ENCODE data around the gene LENG8. TPM values are rescaled to one million over a fixed set of nuclear protein-coding genes. Genes with fewer than 3 reads are reported as not detected.

The LENG8 gene
- total and polyA plus RNA-seq, 2 of the 4 experiments (the other 2 are of a cell fraction) = 21.1 to 93.9 TPM

GRCh38 chr19:54464044-54464629 is 15.1 kb downstream of the LENG8 start (continued):
- TF ChIP-seq RCOR1 (IDR thresholded peaks at IDR 0.05; ENCODE audit: insufficient replicate concordance, low read length) (no peak), RFX5 (IDR thresholded peaks at IDR 0.05; ENCODE audit: low read depth, low read length) (no peak)

GRCh38 chr19:54464630-54465425 is 15.8 kb downstream of the LENG8 start:
- Histone ChIP-seq H3K4me2 (ENCODE audit: low read depth, low read length) (peak overlapping the region; percentile 84), H2AK9ac (replicated peaks; ENCODE audit: low read depth, low read length, poor library complexity) (peak overlapping the region; percentile 90), H3K9ac (ENCODE audit: low read depth, low read length) (no peak overlapping the region), H3K4me1 (ENCODE audit: control insufficient read depth, insufficient read depth, low read length) (peaks cover 18% of the 10 kb centered on the region), H3K56ac (ENCODE audit: extremely low read depth, insufficient read depth, low read length) (no peak overlapping the region), H3K4ac (ENCODE audit: low read depth, low read length) (peak overlapping the region; percentile 50), H3K9me3 (ENCODE audit: control insufficient read depth, insufficient read depth, low read length) (no peaks in the 10 kb centered on the region), H3K14ac (replicated peaks; ENCODE audit: low read depth, low read length) (no peak overlapping the region; the same call in 1 of the 2 replicates), H4K5ac (ENCODE audit: low read depth, low read length) (no peak overlapping the region), H4K8ac (ENCODE audit: low read depth in 2 of 2, low read length in 2 of 2) (peak overlapping the region; percentile 56 to 64; a peak in 1 of 4 replicates), H3K36me3 (ENCODE audit: control insufficient read depth, insufficient read depth, low read length) (peaks cover 24% of the 10 kb centered on the region), H2AK5ac (ENCODE audit: low read depth, low read length) (0 out of 2 replicates have a peak overlapping the region, but pooled peaks have one; percentile 43), H3K23ac (ENCODE audit: low read depth, low read length) (no peak overlapping the region), H3K27me3 (ENCODE audit: control insufficient read depth, insufficient read depth, low read length) (no peaks in the 10 kb centered on the region), H3K79me1 (ENCODE audit: low read depth in 1 of 2, low read length in 2 of 2) (peaks cover 11 to 28% of the 10 kb centered on the region in 2 experiments; a peak in 3 of 4 replicates), H4K20me1 (ENCODE audit: insufficient read depth, low read length) (peaks cover 26% of the 10 kb centered on the region), H3K9me1 (ENCODE audit: insufficient read depth, low read length) (no peaks in the 10 kb centered on the region), H2BK5ac (ENCODE audit: low read depth, low read length, poor library complexity, severe bottlenecking) (peak overlapping the region; percentile 37), H3K27ac (ENCODE audit: insufficient read depth, low read length) (peak overlapping the region; percentile 18), H2BK120ac (ENCODE audit: low read depth, low read length) (no peak overlapping the region), H2BK15ac (ENCODE audit: low read depth, low read length) (no peak overlapping the region), H4K91ac (ENCODE audit: insufficient read depth, low read depth, low read length) (0 out of 2 replicates have a peak overlapping the region, but pooled peaks have one; percentile 43), H2AFZ (replicated peaks; ENCODE audit: low read length, poor library complexity) (peak overlapping the region; percentile 88), H3K4me3 (ENCODE audit: insufficient read depth, low read depth, low read length) (peak overlapping the region; percentile 48), H2BK20ac (ENCODE audit: low read depth, low read length) (no peak overlapping the region), H3K18ac (ENCODE audit: low read depth, low read length) (no peak overlapping the region)
- intact Hi-C loops (cut with micrococcal nuclease) = loop anchor here (10.0 kb wide), 1 partner anchor 620 kb away; no protein-coding TSS in a partner anchor
- 50% methylated on average over 25 of the region's 87 CpGs; no CpG with 5 or more reads in 1 of the 2 experiments for WGBS, 2 experiments (ENCODE audit: extremely low coverage in 2 of 2, insufficient read length in 1 of 2)
- in situ Hi-C loops (cut with MboI; ENCODE audit: low sequenced_read_pairs) = loop anchor here (25.0 kb wide), 4 partner anchors 353 to 1672 kb away; partner anchors contain the start of genes NAT14, NDUFA3, OSCAR and PRPF31
- dilution Hi-C loops (cut with HindIII; ENCODE audit: low sequenced_read_pairs, unreplicated experiment) = no loop called here
- peak; percentile 63 for DNase-seq
- TF ChIP-seq ELK1 (IDR thresholded peaks at IDR 0.05; ENCODE audit: borderline replicate concordance, low read depth, low read length) (no peak), RCOR1 (IDR thresholded peaks at IDR 0.05; ENCODE audit: insufficient replicate concordance, low read length) (no peak), MAZ (IDR thresholded peaks at IDR 0.05; ENCODE audit: borderline replicate concordance, low read depth, low read length) (0 out of 2 replicates have a peak, but pooled peaks have one; percentile 41)
- no TSS peak for BruUV-seq (replicated peaks)
- peak; percentile 53 for ATAC-seq (ENCODE audit: low read depth)
- CTCF ChIA-PET = interaction anchor here (1.2 kb wide), 1 partner anchor 13 kb away, joined by 4 read pairs; no protein-coding TSS in a partner anchor
- POLR2A ChIA-PET (ENCODE audit: unreplicated experiment) = no interaction called here

Data from IMR-90 (cell line).